K562 (cell line): ENCODE results near the gene SDC3. TPM values are rescaled to one million over a fixed set of nuclear protein-coding genes. Genes with fewer than 3 reads are reported as not detected.

ENCODE experiments used
- ATAC-seq: fragments of 200-7000 bp; cut with Tn5 transposase; 3 replicates; pipeline ENCODE4 v1.9.1; 2020; ENCODE audit warnings: moderate library complexity
- BruUV-seq: library from RNA; stranded (reverse); fragments of 400-500 nt; replicated peaks from 2 replicates; lab custom pipeline; 2021; lab: Mats Ljungman, UMichigan
- CTCF ChIA-PET: fragments of 300-600 bp; formaldehyde crosslinking; extraction: SDS; loops from one replicate; lab custom pipeline; 2021; ENCODE audit warnings: low intra/inter-chr PET ratio; lab: Yijun Ruan, JAX
- POLR2A ChIA-PET: fragments of 300-600, 350-650 bp; sonication (Branson Sonifier 250); formaldehyde crosslinking; extraction: SDS; loops from one replicate; lab custom pipeline; 2021; ENCODE audit warnings: antibody characterized with exemption, inconsistent platforms; lab: Yijun Ruan, JAX
- DNase-seq, 4 experiments: peaks; one replicate each; pipeline versions ENCODE4 v3.0.0 to v3.0.0-alpha.2; 2011 to 2018; ENCODE audit warnings: low spot score in 3 of 4, mixed read lengths in 3 of 4; ENCODE audit errors: extremely low read depth in 1 of 4
- FAIRE-seq: peaks from 2 replicates; lab custom pipeline; 2011; peaks lifted over from hg19 to GRCh38; lab: Jason Lieb, UNC
- H2AFZ ChIP-seq: 2 replicates; pipeline ENCODE4 v1.6.0; 2011; ENCODE audit warnings: low read depth, low read length, control low read depth, inconsistent platforms
- H3K27ac ChIP-seq: fragments of 200-600 bp; 3 replicates; pipeline ENCODE4 v1.8.0; 2011; ENCODE audit warnings: low read depth, mild to moderate bottlenecking, control low read depth, inconsistent platforms, low read length, moderate library complexity, mixed read lengths; ENCODE audit errors: extremely low read depth
- H3K27me3 ChIP-seq, 2 experiments: fragments of 300-600 bp in 1 of 2; 2 replicates in 1 of 2; 3 replicates in 1 of 2; pipeline versions ENCODE4 v1.6.0 to v1.8.0; 2011; ENCODE audit warnings: inconsistent platforms in 2 of 2, low read length in 2 of 2, mild to moderate bottlenecking in 1 of 2, mixed read lengths in 1 of 2, moderate library complexity in 1 of 2; ENCODE audit not compliant: control insufficient read depth in 2 of 2, insufficient read depth in 2 of 2
- H3K36me3 ChIP-seq: fragments of 300-600 bp; 3 replicates; pipeline ENCODE4 v1.8.0; 2011; ENCODE audit warnings: mild to moderate bottlenecking, low read length, inconsistent platforms; ENCODE audit not compliant: control insufficient read depth, insufficient read depth
- H3K4me1 ChIP-seq, 2 experiments: fragments of 200-600 bp in 1 of 2; replicated peaks in 1 of 2; 2 replicates in 1 of 2; 3 replicates in 1 of 2; pipeline versions ENCODE4 v1.5.1 to v1.8.0; 2011; ENCODE audit warnings: inconsistent platforms in 2 of 2, low read length in 2 of 2, mild to moderate bottlenecking in 1 of 2, mixed read lengths in 1 of 2, moderate library complexity in 1 of 2; ENCODE audit not compliant: control insufficient read depth in 2 of 2, insufficient read depth in 2 of 2
- H3K4me2 ChIP-seq: 2 replicates; pipeline ENCODE4 v1.6.1; 2011; ENCODE audit warnings: low read length, control low read depth, inconsistent platforms, mixed read lengths; ENCODE audit not compliant: insufficient read depth
- H3K4me3 ChIP-seq: fragments of 200-600 bp; sonication (generic), shearing (Covaris generic); 2 replicates; pipeline ENCODE4 v1.5.1; 2016; ENCODE audit warnings: control low read depth, inconsistent platforms
- H3K79me2 ChIP-seq: fragments of 200-600 bp; 3 replicates; pipeline ENCODE4 v1.8.0; 2011; ENCODE audit warnings: low read length, inconsistent platforms; ENCODE audit not compliant: control insufficient read depth, insufficient read depth
- H3K9ac ChIP-seq, 2 experiments: 2 replicates each; pipeline versions ENCODE4 v1.6.0 to v1.6.1; 2011; ENCODE audit warnings: low read depth in 2 of 2, low read length in 2 of 2, control low read depth in 1 of 2, inconsistent platforms in 1 of 2, mild to moderate bottlenecking in 1 of 2, mixed read lengths in 1 of 2; ENCODE audit not compliant: insufficient read depth in 1 of 2
- H3K9me1 ChIP-seq: one replicate; pipeline ENCODE4 v1.6.0; 2011; ENCODE audit warnings: inconsistent platforms, mild to moderate bottlenecking, low read length, moderate library complexity; ENCODE audit not compliant: control insufficient read depth, insufficient read depth
- H3K9me3 ChIP-seq: replicated peaks from 2 replicates; pipeline ENCODE4 v1.5.1; 2011; ENCODE audit warnings: low read depth, low read length, inconsistent platforms; ENCODE audit not compliant: control insufficient read depth, insufficient read depth
- H4K20me1 ChIP-seq: replicated peaks from 2 replicates; pipeline ENCODE4 v1.6.1; 2011; ENCODE audit warnings: low read length, inconsistent platforms, mixed read lengths; ENCODE audit not compliant: control insufficient read depth, insufficient read depth
- EZH2 ChIP-seq: IDR thresholded peaks from 2 replicates; pipeline ENCODE4 v1.6.1; 2012; ENCODE audit warnings: low read depth, mild to moderate bottlenecking, inconsistent platforms, low read length, borderline replicate concordance
- PURB ChIP-seq: sonication (generic); formaldehyde crosslinking; IDR thresholded peaks from 2 replicates; pipeline ENCODE4 v1.9.0; 2021; ENCODE audit warnings: low read depth, mild to moderate bottlenecking, missing genetic modification reagents
- TAF7 ChIP-seq: fragments of 450-650 bp; IDR thresholded peaks from 2 replicates; pipeline ENCODE4 v1.6.1; 2016; ENCODE audit warnings: missing genetic modification characterization, missing compliant biosample characterization
- TBL1XR1 ChIP-seq, 2 experiments: IDR thresholded peaks; 2 replicates each; pipeline ENCODE4 v1.6.1; 2012; ENCODE audit warnings: improper control_type of control experiment in 2 of 2, low read length in 2 of 2, mild to moderate bottlenecking in 1 of 2
- WHSC1 ChIP-seq: IDR thresholded peaks from one replicate; pipeline ENCODE4 v1.6.1; 2012; ENCODE audit warnings: low read length, control low read depth, inconsistent platforms
- ZBTB17 ChIP-seq: fragments of 450-650 bp; formaldehyde crosslinking; IDR thresholded peaks from 2 replicates; pipeline ENCODE4 v1.4.0; 2020; ENCODE audit warnings: mild to moderate bottlenecking
- ZC3H11A ChIP-seq: IDR thresholded peaks from 2 replicates; pipeline ENCODE4 v1.6.1; 2012; ENCODE audit warnings: low read depth, low read length, improper control_type of control experiment
- ZKSCAN8 ChIP-seq: fragments of 200-800 bp; sonication (Bioruptor generic); IDR thresholded peaks from 2 replicates; pipeline ENCODE4 v1.6.1; 2016; ENCODE audit warnings: missing genetic modification characterization, missing compliant biosample characterization
- ZNF57 ChIP-seq: fragments of 450-650 bp; formaldehyde crosslinking; IDR thresholded peaks from 2 replicates; pipeline ENCODE4 v1.4.0; 2020; ENCODE audit warnings: mild to moderate bottlenecking, moderate library complexity
- ZZZ3 ChIP-seq: fragments of 450-650 bp; IDR thresholded peaks from 2 replicates; pipeline ENCODE4 v1.6.1; 2016; ENCODE audit warnings: antibody characterized with exemption, mild to moderate bottlenecking, moderate library complexity
- WGBS: fragments of 100-300 bp; shearing (Covaris generic); methylation state at CpG from one replicate; pipeline ENCODE4 v1.1.6; 2016; ENCODE audit warnings: low coverage, mixed read lengths; ENCODE audit not compliant: insufficient coverage; ENCODE audit errors: missing lambda C conversion rate; 5-methylcytosine and 5-hydroxymethylcytosine counted together
- in situ Hi-C: fragments of 300-500 bp; cut with MboI; formaldehyde crosslinking; loops from 4 replicates; pipeline ENCODE4 v1.15.0; 2018; ENCODE audit warnings: inconsistent platforms, mixed read lengths
- intact Hi-C: fragments of 100-400 bp; cut with micrococcal nuclease; formaldehyde crosslinking; loops from 2 replicates; pipeline ENCODE4 v1.14.2; 2022
- polyA plus RNA-seq, 8 experiments: library from polyadenylated mRNA; depleted of rRNA in 4 of 8; stranded (reverse) in 5 of 8; unstranded in 3 of 8; fragments of >200 nt; fragmentation: Nextera tagmentation in 2 of 8; fragmentation: Illumina TruSeq in 1 of 8; extraction: Ambion mirVana in 2 of 8; extraction: Trizol in 1 of 8; gene quantifications; 2 replicates each; pipeline versions ENCODE4 v1.2.1 to v1.2.3, GENCODE V29; 2011 to 2014; ENCODE audit warnings: inconsistent platforms in 1 of 8, missing spikeins in 1 of 8
- total RNA-seq, 7 experiments: library from RNA; depleted of rRNA in 6 of 7; stranded (reverse); fragments of >200 nt in 6 of 7; fragmentation: Illumina TruSeq in 2 of 7; extraction: Trizol in 2 of 7; gene quantifications; 2 replicates each; pipeline versions ENCODE4 v1.2.1 to v1.2.3, GENCODE V29; 2011 to 2021; ENCODE audit warnings: low replicate concordance in 1 of 7
- TF ChIP-seq, protein P1 (sequence below): fragments of 250-450 bp; sonication (Bioruptor Pico); IDR thresholded peaks from 2 replicates; pipeline ENCODE4 v1.5.0; 2022; ENCODE audit warnings: mild to moderate bottlenecking
- TF ChIP-seq, protein P2 (sequence below): IDR thresholded peaks from 2 replicates; pipeline ENCODE4 v1.6.1; 2011; ENCODE audit warnings: borderline replicate concordance, low read depth, mild to moderate bottlenecking, moderate library complexity, low read length; ENCODE audit not compliant: insufficient read depth, poor library complexity, severe bottlenecking
- TF ChIP-seq, protein P3 (sequence below): fragments of 250-450 bp; sonication (Bioruptor Pico); IDR thresholded peaks from 2 replicates; pipeline ENCODE4 v1.5.0; 2020; ENCODE audit warnings: mild to moderate bottlenecking

Gene SDC3
- total and polyA plus RNA-seq, 9 of the 15 experiments (the other 6 are each of a cell fraction or from before 2014, with no cell fraction given) = 0.38 to 44.1 (median 12.1) TPM

DNA sequence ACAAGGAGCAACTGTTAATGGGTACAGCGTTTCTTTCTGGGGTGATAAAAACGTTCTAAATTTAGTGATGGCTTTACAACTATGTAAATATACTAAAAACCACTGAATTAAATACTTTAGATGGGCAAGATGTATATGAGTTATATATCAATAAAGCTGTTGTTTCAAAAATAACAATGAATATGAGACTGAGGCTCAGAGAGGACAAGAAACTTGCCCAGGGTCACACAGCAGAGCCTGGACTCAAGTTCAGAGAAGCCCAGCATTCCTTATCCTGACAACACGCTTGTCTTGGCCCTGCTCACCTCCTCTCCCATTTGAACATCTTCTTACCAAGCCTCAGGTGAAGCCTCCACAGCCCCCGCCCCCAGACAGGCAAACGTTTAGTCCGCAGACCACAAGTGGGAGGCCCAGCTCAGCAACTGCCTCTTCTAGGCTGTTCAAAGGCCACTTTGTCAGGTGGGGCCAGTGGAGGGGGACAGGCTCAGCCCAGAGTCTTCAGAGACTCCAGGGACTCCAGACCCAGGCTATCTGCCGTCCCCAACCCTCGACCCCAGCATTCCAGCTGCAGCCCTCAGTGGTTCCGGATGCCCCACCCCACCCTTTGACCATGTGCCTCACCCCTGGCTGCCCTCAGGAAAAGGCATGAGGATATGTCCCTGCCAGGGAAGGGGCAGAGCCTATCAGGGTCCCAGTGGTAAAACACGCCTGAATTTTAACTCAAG, 17.9 kb downstream of the SDC3 start (continued):
- TF ChIP-seq, protein P1, sequence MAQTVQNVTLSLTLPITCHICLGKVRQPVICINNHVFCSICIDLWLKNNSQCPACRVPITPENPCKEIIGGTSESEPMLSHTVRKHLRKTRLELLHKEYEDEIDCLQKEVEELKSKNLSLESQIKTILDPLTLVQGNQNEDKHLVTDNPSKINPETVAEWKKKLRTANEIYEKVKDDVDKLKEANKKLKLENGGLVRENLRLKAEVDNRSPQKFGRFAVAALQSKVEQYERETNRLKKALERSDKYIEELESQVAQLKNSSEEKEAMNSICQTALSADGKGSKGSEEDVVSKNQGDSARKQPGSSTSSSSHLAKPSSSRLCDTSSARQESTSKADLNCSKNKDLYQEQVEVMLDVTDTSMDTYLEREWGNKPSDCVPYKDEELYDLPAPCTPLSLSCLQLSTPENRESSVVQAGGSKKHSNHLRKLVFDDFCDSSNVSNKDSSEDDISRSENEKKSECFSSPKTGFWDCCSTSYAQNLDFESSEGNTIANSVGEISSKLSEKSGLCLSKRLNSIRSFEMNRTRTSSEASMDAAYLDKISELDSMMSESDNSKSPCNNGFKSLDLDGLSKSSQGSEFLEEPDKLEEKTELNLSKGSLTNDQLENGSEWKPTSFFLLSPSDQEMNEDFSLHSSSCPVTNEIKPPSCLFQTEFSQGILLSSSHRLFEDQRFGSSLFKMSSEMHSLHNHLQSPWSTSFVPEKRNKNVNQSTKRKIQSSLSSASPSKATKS = no peak
- TF ChIP-seq PURB (no peak), ZC3H11A (no peak), TBL1XR1 (IDR thresholded peaks at IDR 0.05; ENCODE audit: low read length in 2 of 2) (no peak), EZH2 (no peak), ZKSCAN8 (CRISPR knock-in tag) (no peak), WHSC1 (no peak), ZBTB17 (no peak)

DNA sequence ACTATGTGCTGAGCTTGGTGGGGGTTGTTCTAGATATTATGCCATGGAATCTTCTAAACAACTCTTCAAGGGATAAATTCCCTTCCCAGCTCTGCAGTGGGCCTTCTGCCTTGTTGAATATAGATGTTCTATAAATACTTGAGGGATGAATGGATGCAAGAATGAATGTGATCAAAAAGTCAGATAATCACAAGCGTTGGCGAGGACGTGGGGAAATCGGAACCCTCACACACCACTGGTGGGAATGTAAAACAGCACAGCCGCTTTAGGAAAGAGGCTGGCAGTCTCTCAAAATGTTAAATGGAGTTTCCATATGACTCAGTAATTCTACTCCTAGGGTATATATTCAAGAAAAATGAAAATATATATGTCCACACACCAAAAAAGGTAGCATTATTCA, 19.0 kb downstream of the SDC3 start:
- in situ Hi-C loops = no loop called here
- ChIA-PET CTCF (no interaction called here), POLR2A (interaction anchor here (0.7 to 1.7 kb wide), 3 partner anchors 9 to 41 kb away, joined by 4 to 5 read pairs (median 5); no protein-coding TSS in a partner anchor)
- Histone ChIP-seq H3K79me2 (0 out of 3 replicates have a peak, but pooled peaks cover 4% of the 10 kb centered on the region), H3K4me1 (peaks cover 41 to 51% of the 10 kb centered on the region in 2 experiments), H2AFZ (no peak overlapping the region), H4K20me1 (no peaks in the 10 kb centered on the region), H3K27me3 (no peaks in the 10 kb centered on the region), H3K9ac (no peak overlapping the region), H3K9me3 (no peaks in the 10 kb centered on the region; the same call in 1 of the 2 replicates), H3K36me3 (peaks cover under 1% of the 10 kb centered on the region; the same call in 1 of the 3 replicates), H3K27ac (no peak overlapping the region), H3K4me3 (no peak overlapping the region), H3K4me2 (no peak overlapping the region), H3K9me1 (no peaks in the 10 kb centered on the region)
- 80% methylated on average over 5 of the region's 5 CpGs for WGBS
- no peak for ATAC-seq
- intact Hi-C loops = no loop called here
- no peak for DNase-seq
- no TSS peak for BruUV-seq
- no peak for FAIRE-seq
- TF ChIP-seq, protein P2, sequence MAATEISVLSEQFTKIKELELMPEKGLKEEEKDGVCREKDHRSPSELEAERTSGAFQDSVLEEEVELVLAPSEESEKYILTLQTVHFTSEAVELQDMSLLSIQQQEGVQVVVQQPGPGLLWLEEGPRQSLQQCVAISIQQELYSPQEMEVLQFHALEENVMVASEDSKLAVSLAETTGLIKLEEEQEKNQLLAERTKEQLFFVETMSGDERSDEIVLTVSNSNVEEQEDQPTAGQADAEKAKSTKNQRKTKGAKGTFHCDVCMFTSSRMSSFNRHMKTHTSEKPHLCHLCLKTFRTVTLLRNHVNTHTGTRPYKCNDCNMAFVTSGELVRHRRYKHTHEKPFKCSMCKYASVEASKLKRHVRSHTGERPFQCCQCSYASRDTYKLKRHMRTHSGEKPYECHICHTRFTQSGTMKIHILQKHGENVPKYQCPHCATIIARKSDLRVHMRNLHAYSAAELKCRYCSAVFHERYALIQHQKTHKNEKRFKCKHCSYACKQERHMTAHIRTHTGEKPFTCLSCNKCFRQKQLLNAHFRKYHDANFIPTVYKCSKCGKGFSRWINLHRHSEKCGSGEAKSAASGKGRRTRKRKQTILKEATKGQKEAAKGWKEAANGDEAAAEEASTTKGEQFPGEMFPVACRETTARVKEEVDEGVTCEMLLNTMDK = no peak
- TF ChIP-seq, protein P3, sequence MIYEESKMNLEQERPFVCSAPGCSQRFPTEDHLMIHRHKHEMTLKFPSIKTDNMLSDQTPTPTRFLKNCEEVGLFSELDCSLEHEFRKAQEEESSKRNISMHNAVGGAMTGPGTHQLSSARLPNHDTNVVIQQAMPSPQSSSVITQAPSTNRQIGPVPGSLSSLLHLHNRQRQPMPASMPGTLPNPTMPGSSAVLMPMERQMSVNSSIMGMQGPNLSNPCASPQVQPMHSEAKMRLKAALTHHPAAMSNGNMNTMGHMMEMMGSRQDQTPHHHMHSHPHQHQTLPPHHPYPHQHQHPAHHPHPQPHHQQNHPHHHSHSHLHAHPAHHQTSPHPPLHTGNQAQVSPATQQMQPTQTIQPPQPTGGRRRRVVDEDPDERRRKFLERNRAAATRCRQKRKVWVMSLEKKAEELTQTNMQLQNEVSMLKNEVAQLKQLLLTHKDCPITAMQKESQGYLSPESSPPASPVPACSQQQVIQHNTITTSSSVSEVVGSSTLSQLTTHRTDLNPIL (CRISPR knock-in tag) = no peak
- TF ChIP-seq ZNF57 (CRISPR knock-in tag) = no peak
- TF ChIP-seq TAF7 = no peak
- TF ChIP-seq ZZZ3 = no peak
